OCI-LY1 (cell line): ENCODE data around the gene SNED1.

ENCODE experiments used
- EZH2 ChIP-seq: fragments of 200-600 bp; sonication (generic), shearing (Covaris generic); IDR thresholded peaks from 2 replicates; pipeline ENCODE4 v1.8.0; 2017; ENCODE audit warnings: borderline replicate concordance, mixed run types, mild to moderate bottlenecking, antibody characterized with exemption, low read length, moderate library complexity, mixed read lengths
- TF ChIP-seq, protein P1 (sequence below): fragments of 200-600 bp; sonication (generic), shearing (Covaris generic); IDR thresholded peaks from 2 replicates; pipeline ENCODE4 v1.5.1; 2017; ENCODE audit warnings: mild to moderate bottlenecking, antibody characterized with exemption, low read length, moderate library complexity, mixed read lengths

DNA sequence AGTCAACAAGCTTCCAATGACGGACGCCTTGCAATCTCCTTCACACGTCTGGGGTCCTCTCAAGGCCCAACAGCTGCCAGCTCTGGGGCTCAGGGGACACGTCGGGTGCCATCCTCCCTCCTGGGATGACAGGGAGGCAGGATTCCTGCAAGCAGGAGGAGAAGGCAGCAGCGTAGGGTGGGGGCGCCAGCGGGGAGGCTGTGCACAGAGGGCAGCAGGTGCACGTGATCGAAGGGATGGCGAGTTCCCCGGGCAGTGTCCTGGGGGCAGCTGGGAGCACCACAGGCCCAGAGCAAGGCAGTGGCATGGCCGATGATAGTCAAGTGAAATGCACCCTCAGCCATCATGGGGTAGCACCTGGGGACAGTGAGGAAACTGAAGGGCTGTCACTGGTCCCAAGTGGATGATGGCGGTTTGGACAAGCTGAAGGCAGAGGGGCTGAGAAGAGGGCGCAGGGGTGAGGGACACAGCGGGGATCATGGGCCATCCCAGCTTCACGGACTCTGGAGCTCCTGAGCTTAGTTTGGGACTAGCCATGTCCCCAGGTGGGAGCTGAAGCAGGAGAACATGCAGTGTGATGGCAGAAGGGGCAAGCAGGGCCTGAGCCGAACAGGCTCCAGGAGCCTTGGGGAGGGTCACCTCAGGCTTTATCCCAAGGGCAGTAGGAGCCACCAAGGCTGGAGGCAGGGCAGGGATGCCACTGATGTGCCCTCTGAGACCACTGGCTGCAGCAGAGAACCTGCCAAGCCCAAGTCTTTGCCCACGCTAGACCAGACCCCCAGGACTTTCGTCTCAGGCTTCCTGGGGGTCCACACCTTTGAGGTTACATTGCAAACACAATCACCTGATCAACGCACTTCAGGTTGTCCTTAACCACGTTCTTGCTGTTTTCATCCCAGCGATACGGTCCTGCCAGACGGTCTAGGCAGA is 16.3 kb upstream of the SNED1 start:
- TF ChIP-seq, protein P1, sequence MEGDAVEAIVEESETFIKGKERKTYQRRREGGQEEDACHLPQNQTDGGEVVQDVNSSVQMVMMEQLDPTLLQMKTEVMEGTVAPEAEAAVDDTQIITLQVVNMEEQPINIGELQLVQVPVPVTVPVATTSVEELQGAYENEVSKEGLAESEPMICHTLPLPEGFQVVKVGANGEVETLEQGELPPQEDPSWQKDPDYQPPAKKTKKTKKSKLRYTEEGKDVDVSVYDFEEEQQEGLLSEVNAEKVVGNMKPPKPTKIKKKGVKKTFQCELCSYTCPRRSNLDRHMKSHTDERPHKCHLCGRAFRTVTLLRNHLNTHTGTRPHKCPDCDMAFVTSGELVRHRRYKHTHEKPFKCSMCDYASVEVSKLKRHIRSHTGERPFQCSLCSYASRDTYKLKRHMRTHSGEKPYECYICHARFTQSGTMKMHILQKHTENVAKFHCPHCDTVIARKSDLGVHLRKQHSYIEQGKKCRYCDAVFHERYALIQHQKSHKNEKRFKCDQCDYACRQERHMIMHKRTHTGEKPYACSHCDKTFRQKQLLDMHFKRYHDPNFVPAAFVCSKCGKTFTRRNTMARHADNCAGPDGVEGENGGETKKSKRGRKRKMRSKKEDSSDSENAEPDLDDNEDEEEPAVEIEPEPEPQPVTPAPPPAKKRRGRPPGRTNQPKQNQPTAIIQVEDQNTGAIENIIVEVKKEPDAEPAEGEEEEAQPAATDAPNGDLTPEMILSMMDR = no peak
- no peak for TF ChIP-seq EZH2
